Esophagus muscularis mucosa (tissue), 4 donors: ENCODE measurements around the gene ATG4D.

Experiments used
- CTCF ChIP-seq, 3 experiments: fragments of 200-600 bp in 2 of 3; fragments of 450-650 bp in 1 of 3; sonication (generic) in 2 of 3; IDR thresholded peaks; one replicate each; pipeline ENCODE4 v1.5.1; 2017 to 2019; ENCODE audit warnings: antibody characterized with exemption in 3 of 3, mild to moderate bottlenecking in 2 of 3, moderate library complexity in 1 of 3
- EP300 ChIP-seq: sonication (generic); formaldehyde crosslinking; IDR thresholded peaks from one replicate; pipeline ENCODE4 v1.6.1; 2017; ENCODE audit warnings: antibody characterized with exemption
- POLR2A ChIP-seq: fragments of 450-650 bp; IDR thresholded peaks from one replicate; pipeline ENCODE4 v1.6.1; 2017; ENCODE audit warnings: antibody characterized with exemption, moderate library complexity, mild to moderate bottlenecking, low read depth
- POLR2AphosphoS5 ChIP-seq, 2 donors: sonication (generic); formaldehyde crosslinking; IDR thresholded peaks; one replicate each; pipeline ENCODE4 v1.6.1; 2017; ENCODE audit warnings: antibody characterized with exemption in 2 of 2

- TF ChIP-seq CTCF (IDR thresholded peaks at IDR 0.05) (no peak), POLR2AphosphoS5 (IDR thresholded peaks at IDR 0.05) (no peak), POLR2A (no peak), EP300 (no peak)
Observed at GRCh38 chr19:10566658-10567410, 23.1 kb downstream of the ATG4D start.
